Activated naive CD8-positive, alpha-beta T cell treated with anti-CD3 and anti-CD28 coated beads, Interleukin-2, amount 10 ng/mL, durations not matched to agents 7 days and 5 days (primary cell): ENCODE measurements around the gene ANKRD6. TPM values are rescaled to one million over a fixed set of nuclear protein-coding genes. Genes with fewer than 3 reads are reported as not detected.
A peak's percentile ranks its signal among the peaks of the same experiment; 100 is the strongest.

ENCODE experiments used
- ATAC-seq: fragments of 150-1000 bp; cut with Tn5 transposase; one replicate; pipeline ENCODE4 v1.10.0; 2021; ENCODE audit warnings: low read depth, moderate library complexity
- POLR2A ChIA-PET: fragments of 350-600 bp; sonication (Branson Sonifier 250); formaldehyde crosslinking; loops from one replicate; lab custom pipeline; 2021; ENCODE audit warnings: antibody characterized with exemption; lab: Charles Lee
- DNase-seq: peaks from one replicate; pipeline ENCODE4 v3.0.0; 2021
- H3K27ac Mint-ChIP-seq: one replicate; pipeline ENCODE4 v1.8.0; 2022; ENCODE audit warnings: mild to moderate bottlenecking, mixed read lengths
- H3K27me3 Mint-ChIP-seq: one replicate; pipeline ENCODE4 v1.8.0; 2022; ENCODE audit warnings: mild to moderate bottlenecking, moderate library complexity, mixed read lengths
- H3K36me3 Mint-ChIP-seq: one replicate; pipeline ENCODE4 v1.8.0; 2021; ENCODE audit warnings: mild to moderate bottlenecking, mixed read lengths
- H3K4me1 Mint-ChIP-seq: one replicate; pipeline ENCODE4 v1.8.0; 2021; ENCODE audit warnings: mixed read lengths
- H3K4me3 Mint-ChIP-seq: one replicate; pipeline ENCODE4 v1.8.0; 2022; ENCODE audit warnings: mild to moderate bottlenecking, moderate library complexity, mixed read lengths
- H3K9me3 Mint-ChIP-seq: one replicate; pipeline ENCODE4 v1.8.0; 2021; ENCODE audit warnings: mixed read lengths
- total RNA-seq, 2 experiments: library from RNA; stranded (reverse); gene quantifications; one replicate each; pipeline ENCODE4 v1.2.3, GENCODE V29; 2021

Gene ANKRD6
- total RNA-seq, 2 experiments from 2014 or later = 14.7 to 18.9 TPM

GRCh38 chr6:89462503-89462902 is 29.6 kb downstream of the ANKRD6 start:
- no peaks in the 10 kb centered on the region for H3K27me3 Mint-ChIP-seq
- POLR2A ChIA-PET = no interaction called here
- H3K9me3 Mint-ChIP-seq = no peaks in the 10 kb centered on the region
- H3K27ac Mint-ChIP-seq = no peak overlapping the region
- ATAC-seq = no peak
- H3K4me1 Mint-ChIP-seq = no peaks in the 10 kb centered on the region
- no peaks in the 10 kb centered on the region for H3K36me3 Mint-ChIP-seq
- DNase-seq = no peak
- no peak overlapping the region for H3K4me3 Mint-ChIP-seq

GRCh38 chr6:89464295-89464694 is 31.3 kb downstream of the ANKRD6 start:
- ATAC-seq = no peak
- Mint-ChIP-seq H3K9me3 (no peaks in the 10 kb centered on the region), H3K27ac (no peak overlapping the region), H3K27me3 (peaks cover 4% of the 10 kb centered on the region), H3K36me3 (no peaks in the 10 kb centered on the region), H3K4me3 (no peak overlapping the region), H3K4me1 (no peaks in the 10 kb centered on the region)
- DNase-seq = no peak
- POLR2A ChIA-PET = no interaction called here

- Mint-ChIP-seq H3K36me3 (no peaks in the 10 kb centered on the region), H3K27ac (no peak overlapping the region), H3K4me3 (no peak overlapping the region), H3K27me3 (peaks cover 7% of the 10 kb centered on the region), H3K4me1 (peaks cover 6% of the 10 kb centered on the region), H3K9me3 (no peaks in the 10 kb centered on the region)
- POLR2A ChIA-PET = interaction anchor here (0.6 kb wide), 1 partner anchor 21 kb away, joined by 5 read pairs; no protein-coding TSS in a partner anchor
- DNase-seq = no peak
- no peak for ATAC-seq
Observed at GRCh38 chr6:89467437-89467836, 34.5 kb downstream of the ANKRD6 start.

GRCh38 chr6:89468998-89469397 is 36.0 kb downstream of the ANKRD6 start:
- Mint-ChIP-seq H3K27me3 (peaks cover 7% of the 10 kb centered on the region), H3K4me1 (peaks cover 9% of the 10 kb centered on the region), H3K9me3 (peaks cover 1% of the 10 kb centered on the region), H3K36me3 (no peaks in the 10 kb centered on the region), H3K4me3 (no peak overlapping the region), H3K27ac (no peak overlapping the region)
- ATAC-seq (no peak), DNase-seq (no peak)
- POLR2A ChIA-PET = no interaction called here

- H3K27ac Mint-ChIP-seq = no peak overlapping the region
- peaks cover 7% of the 10 kb centered on the region for H3K27me3 Mint-ChIP-seq
- peaks cover 1% of the 10 kb centered on the region for H3K9me3 Mint-ChIP-seq
- ATAC-seq = no peak
- H3K4me1 Mint-ChIP-seq = peaks cover 27% of the 10 kb centered on the region
- no peak overlapping the region for H3K4me3 Mint-ChIP-seq
- H3K36me3 Mint-ChIP-seq = no peaks in the 10 kb centered on the region
- DNase-seq = no peak
- POLR2A ChIA-PET = no interaction called here
Observed at GRCh38 chr6:89471287-89471867, 38.4 kb downstream of the ANKRD6 start.

GRCh38 chr6:89475101-89475500 is 42.1 kb downstream of the ANKRD6 start:
- peaks cover 29% of the 10 kb centered on the region for H3K4me1 Mint-ChIP-seq
- H3K27me3 Mint-ChIP-seq = no peaks in the 10 kb centered on the region
- ATAC-seq = no peak
- POLR2A ChIA-PET = no interaction called here
- H3K9me3 Mint-ChIP-seq = peaks cover 1% of the 10 kb centered on the region
- peak overlapping the region; percentile 73 for H3K4me3 Mint-ChIP-seq
- H3K27ac Mint-ChIP-seq = peak overlapping the region; percentile 88
- no peaks in the 10 kb centered on the region for H3K36me3 Mint-ChIP-seq
- no peak for DNase-seq

- POLR2A ChIA-PET = no interaction called here
- peak overlapping the region; percentile 73 for H3K4me3 Mint-ChIP-seq
- peak; percentile 80 for ATAC-seq
- no peaks in the 10 kb centered on the region for H3K27me3 Mint-ChIP-seq
- no peaks in the 10 kb centered on the region for H3K36me3 Mint-ChIP-seq
- H3K9me3 Mint-ChIP-seq = peaks cover 1% of the 10 kb centered on the region
- no peak for DNase-seq
- H3K4me1 Mint-ChIP-seq = peaks cover 31% of the 10 kb centered on the region
- peak overlapping the region; percentile 88 for H3K27ac Mint-ChIP-seq
Observed at GRCh38 chr6:89475634-89476033, 42.7 kb downstream of the ANKRD6 start.

- no peak overlapping the region for H3K27ac Mint-ChIP-seq
- H3K27me3 Mint-ChIP-seq = no peaks in the 10 kb centered on the region
- no peaks in the 10 kb centered on the region for H3K9me3 Mint-ChIP-seq
- DNase-seq (no peak), ATAC-seq (no peak)
- no peaks in the 10 kb centered on the region for H3K36me3 Mint-ChIP-seq
- POLR2A ChIA-PET = no interaction called here
- H3K4me3 Mint-ChIP-seq = no peak overlapping the region
- H3K4me1 Mint-ChIP-seq = peaks cover 15% of the 10 kb centered on the region
Observed at GRCh38 chr6:89479897-89480296, 46.9 kb downstream of the ANKRD6 start.

- POLR2A ChIA-PET = no interaction called here
Observed at GRCh38 chr6:89481695-89482094, 48.7 kb downstream of the ANKRD6 start.

GRCh38 chr6:89482126-89482525 is 49.2 kb downstream of the ANKRD6 start:
- POLR2A ChIA-PET = no interaction called here

More at GRCh38 chr6:89481695-89482094, 48.7 kb downstream of the ANKRD6 start:
- Mint-ChIP-seq H3K27me3 (peaks cover 2% of the 10 kb centered on the region), H3K36me3 (no peaks in the 10 kb centered on the region), H3K4me3 (no peak overlapping the region), H3K27ac (no peak overlapping the region), H3K4me1 (peaks cover 5% of the 10 kb centered on the region), H3K9me3 (no peaks in the 10 kb centered on the region)
- ATAC-seq (no peak), DNase-seq (no peak)

GRCh38 chr6:89483111-89483720 is 50.3 kb downstream of the ANKRD6 start:
- ATAC-seq (no peak), DNase-seq (no peak)
- POLR2A ChIA-PET = no interaction called here
- peaks cover 3% of the 10 kb centered on the region for H3K27me3 Mint-ChIP-seq
- H3K36me3 Mint-ChIP-seq = no peaks in the 10 kb centered on the region
- H3K27ac Mint-ChIP-seq = no peak overlapping the region
- H3K4me1 Mint-ChIP-seq = peaks cover 5% of the 10 kb centered on the region
- no peak overlapping the region for H3K4me3 Mint-ChIP-seq
- no peaks in the 10 kb centered on the region for H3K9me3 Mint-ChIP-seq

More at GRCh38 chr6:89482126-89482525, 49.2 kb downstream of the ANKRD6 start:
- Mint-ChIP-seq H3K36me3 (no peaks in the 10 kb centered on the region), H3K4me1 (peaks cover 5% of the 10 kb centered on the region), H3K4me3 (no peak overlapping the region), H3K27me3 (peaks cover 3% of the 10 kb centered on the region), H3K9me3 (no peaks in the 10 kb centered on the region), H3K27ac (no peak overlapping the region)
- ATAC-seq (no peak), DNase-seq (no peak)

GRCh38 chr6:89485320-89485719 is 52.4 kb downstream of the ANKRD6 start:
- POLR2A ChIA-PET = no interaction called here
- Mint-ChIP-seq H3K27ac (no peak overlapping the region), H3K4me3 (no peak overlapping the region), H3K36me3 (no peaks in the 10 kb centered on the region), H3K4me1 (no peaks in the 10 kb centered on the region), H3K27me3 (peaks cover 3% of the 10 kb centered on the region), H3K9me3 (no peaks in the 10 kb centered on the region)
- no peak for ATAC-seq
- DNase-seq = no peak

- H3K4me3 Mint-ChIP-seq = no peak overlapping the region
- no peak for DNase-seq
- no peaks in the 10 kb centered on the region for H3K36me3 Mint-ChIP-seq
- H3K27ac Mint-ChIP-seq = no peak overlapping the region
- H3K4me1 Mint-ChIP-seq = no peaks in the 10 kb centered on the region
- peaks cover 3% of the 10 kb centered on the region for H3K27me3 Mint-ChIP-seq
- POLR2A ChIA-PET = interaction anchor here (0.6 kb wide), 1 partner anchor 21 kb away, joined by 5 read pairs; no protein-coding TSS in a partner anchor
- ATAC-seq = no peak
- no peaks in the 10 kb centered on the region for H3K9me3 Mint-ChIP-seq
Observed at GRCh38 chr6:89487864-89488263, 54.9 kb downstream of the ANKRD6 start.

GRCh38 chr6:89488438-89488837 is 55.5 kb downstream of the ANKRD6 start:
- H3K4me3 Mint-ChIP-seq = no peak overlapping the region
- no peak for ATAC-seq
- no peaks in the 10 kb centered on the region for H3K4me1 Mint-ChIP-seq
- H3K36me3 Mint-ChIP-seq = no peaks in the 10 kb centered on the region
- peaks cover 5% of the 10 kb centered on the region for H3K27me3 Mint-ChIP-seq
- H3K9me3 Mint-ChIP-seq = no peaks in the 10 kb centered on the region
- POLR2A ChIA-PET = interaction anchor here (0.6 kb wide), 1 partner anchor 21 kb away, joined by 5 read pairs; no protein-coding TSS in a partner anchor
- H3K27ac Mint-ChIP-seq = no peak overlapping the region
- no peak for DNase-seq
